DOHH2 (cell line): ENCODE measurements around the gene SYNE4.
A peak's percentile ranks its signal among the peaks of the same experiment; 100 is the strongest.
"Not testable (repeated sequence)": the region's sequence is repeated elsewhere in the genome, so short reads cannot be mapped to it uniquely, and the experiment has no call there.

Source experiments
- H3F3A ChIP-seq: fragments of 200-600 bp; sonication (generic), shearing (Covaris generic); 2 replicates; pipeline ENCODE4 v1.6.0; 2016; ENCODE audit warnings: antibody characterized with exemption, mild to moderate bottlenecking; ENCODE audit not compliant: control insufficient read depth, insufficient read depth
- H3K27ac ChIP-seq: fragments of 200-600 bp; sonication (generic); 2 replicates; pipeline ENCODE4 v1.5.1; 2014; ENCODE audit warnings: low read depth, mild to moderate bottlenecking, low read length, moderate library complexity
- H3K27me3 ChIP-seq: fragments of 200-600 bp; sonication (generic); 2 replicates; pipeline ENCODE4 v1.6.1; 2014; ENCODE audit warnings: mild to moderate bottlenecking, low read length, mixed read lengths; ENCODE audit not compliant: control insufficient read depth
- H3K36me3 ChIP-seq: fragments of 200-600 bp; sonication (generic); 2 replicates; pipeline ENCODE4 v1.6.1; 2014; ENCODE audit warnings: mild to moderate bottlenecking, low read length, moderate library complexity, mixed read lengths; ENCODE audit not compliant: control insufficient read depth
- H3K4me1 ChIP-seq: fragments of 200-600 bp; sonication (generic); 2 replicates; pipeline ENCODE4 v1.6.1; 2014; ENCODE audit warnings: mild to moderate bottlenecking, low read length, mixed read lengths; ENCODE audit not compliant: control insufficient read depth
- H3K4me2 ChIP-seq: fragments of 200-600 bp; sonication (generic); 2 replicates; pipeline ENCODE4 v1.6.0; 2014; ENCODE audit warnings: mild to moderate bottlenecking, low read length, moderate library complexity
- H3K4me3 ChIP-seq: fragments of 200-600 bp; sonication (generic); 2 replicates; pipeline ENCODE4 v1.5.1; 2014; ENCODE audit warnings: mild to moderate bottlenecking, low read length, mixed read lengths
- H3K79me2 ChIP-seq: fragments of 200-600 bp; sonication (generic); 2 replicates; pipeline ENCODE4 v1.6.1; 2014; ENCODE audit warnings: mild to moderate bottlenecking, low read length, mixed read lengths; ENCODE audit not compliant: control insufficient read depth
- H3K9me2 ChIP-seq: fragments of 200-600 bp; sonication (generic); replicated peaks from 2 replicates; pipeline ENCODE4 v1.6.1; 2014; ENCODE audit warnings: mild to moderate bottlenecking, low read length, mixed read lengths; ENCODE audit not compliant: control insufficient read depth
- H3K9me3 ChIP-seq: fragments of 200-600 bp; sonication (generic); 2 replicates; pipeline ENCODE4 v1.6.1; 2014; ENCODE audit warnings: antibody characterized with exemption, low read length, mixed read lengths; ENCODE audit not compliant: control insufficient read depth, insufficient read depth
- H4K20me1 ChIP-seq: fragments of 200-600 bp; sonication (generic); 2 replicates; pipeline ENCODE4 v1.6.0; 2014; ENCODE audit warnings: low read depth, mild to moderate bottlenecking, antibody characterized with exemption, low read length, moderate library complexity; ENCODE audit not compliant: control insufficient read depth, insufficient read depth
- CTCF ChIP-seq: fragments of 200-600 bp; sonication (generic); IDR thresholded peaks from one replicate; pipeline ENCODE4 v1.5.1; 2014; ENCODE audit warnings: antibody characterized with exemption, mild to moderate bottlenecking, low read depth, low read length; ENCODE audit not compliant: poor library complexity, severe bottlenecking
- EZH2phosphoT487 ChIP-seq: fragments of 200-600 bp; sonication (generic); IDR thresholded peaks from 2 replicates; pipeline ENCODE4 v1.6.1; 2017; ENCODE audit warnings: borderline replicate concordance, mild to moderate bottlenecking, antibody characterized with exemption, low read length, moderate library complexity, mixed read lengths

The SYNE4 gene

GRCh38 chr19:35959040-35959967 is 49.3 kb downstream of the SYNE4 start:
- no peaks in the 10 kb centered on the region for H3K79me2 ChIP-seq
- no peaks in the 10 kb centered on the region for H3K9me2 ChIP-seq
- H3K27ac ChIP-seq, result no peak overlapping the region
- peaks cover 4% of the 10 kb centered on the region; the same call in 1 of the 2 replicates for H3K27me3 ChIP-seq
- no peaks in the 10 kb centered on the region for H3K36me3 ChIP-seq
- H3K4me3 ChIP-seq, result no peak overlapping the region
- H3K4me2 ChIP-seq, result no peak overlapping the region
- no peak for TF ChIP-seq EZH2phosphoT487
- peak; percentile 27 for TF ChIP-seq CTCF
- H3F3A ChIP-seq, result no peaks in the 10 kb centered on the region; the same call in 1 of the 2 replicates
- H4K20me1 ChIP-seq, result no peaks in the 10 kb centered on the region
- H3K9me3 ChIP-seq, result peaks cover 6% of the 10 kb centered on the region; the same call in 1 of the 2 replicates
- no peaks in the 10 kb centered on the region for H3K4me1 ChIP-seq

- peaks cover 4% of the 10 kb centered on the region; the same call in 1 of the 2 replicates for H3K27me3 ChIP-seq
- H4K20me1 ChIP-seq, result no peaks in the 10 kb centered on the region
- H3F3A ChIP-seq, result no peaks in the 10 kb centered on the region; the same call in 1 of the 2 replicates
- H3K4me2 ChIP-seq, result no peak overlapping the region
- H3K36me3 ChIP-seq, result no peaks in the 10 kb centered on the region
- TF ChIP-seq CTCF, result no peak
- TF ChIP-seq EZH2phosphoT487, result no peak
- peaks cover 6% of the 10 kb centered on the region; the same call in 1 of the 2 replicates for H3K9me3 ChIP-seq
- H3K27ac ChIP-seq, result no peak overlapping the region
- H3K79me2 ChIP-seq, result no peaks in the 10 kb centered on the region
- H3K9me2 ChIP-seq, result no peaks in the 10 kb centered on the region
- no peak overlapping the region for H3K4me3 ChIP-seq
- H3K4me1 ChIP-seq, result peaks cover 5% of the 10 kb centered on the region
Observed at GRCh38 chr19:35958660-35959039, 50.0 kb downstream of the SYNE4 start.

GRCh38 chr19:35957411-35957810 is 51.2 kb downstream of the SYNE4 start:
- H3K9me3 ChIP-seq, H3F3A ChIP-seq, H3K79me2 ChIP-seq, H4K20me1 ChIP-seq, H3K27me3 ChIP-seq, H3K4me3 ChIP-seq, H3K4me2 ChIP-seq, H3K36me3 ChIP-seq, H3K27ac ChIP-seq, H3K9me2 ChIP-seq: not testable (repeated sequence)
- peaks cover 14% of the 10 kb centered on the region for H3K4me1 ChIP-seq
